Ammon's horn (tissue), 1 donor: Measurements from ENCODE around the gene GORASP2.

Experiments
- DNase-seq: peaks from one replicate; pipeline ENCODE4 v3.0.0-alpha.2; 2016; ENCODE audit warnings: low spot score

GORASP2 gene

GRCh38 chr2:170966648-170967396 lies 37.8 kb downstream of the GORASP2 start:
- no peak for DNase-seq

DNA sequence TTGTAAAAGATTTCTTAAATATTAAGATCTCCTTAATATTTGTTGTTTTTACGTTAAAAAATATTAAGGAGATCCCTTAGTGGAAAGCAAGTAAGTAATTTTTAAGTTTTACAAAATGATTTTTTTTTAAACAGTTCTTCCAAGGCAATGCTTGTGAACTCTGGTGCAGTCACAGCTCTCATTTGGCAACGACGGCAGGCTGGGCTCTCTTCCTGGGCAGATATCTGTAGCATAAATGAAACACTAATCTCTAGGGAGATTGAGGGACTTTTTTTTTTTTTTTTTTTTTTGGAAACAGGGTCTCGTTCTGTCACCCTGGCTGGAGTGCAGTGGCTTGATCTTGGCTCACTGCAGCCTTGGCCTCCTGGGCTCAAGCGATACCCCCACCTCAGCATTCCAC lies 38.5 kb downstream of the GORASP2 start:
- DNase-seq: no peak

- no peak for DNase-seq
Measured at GRCh38 chr2:170968205-170969003, 39.4 kb downstream of the GORASP2 start.

GRCh38 chr2:170969030-170969429 lies 40.0 kb downstream of the GORASP2 start:
- no peak for DNase-seq

DNA sequence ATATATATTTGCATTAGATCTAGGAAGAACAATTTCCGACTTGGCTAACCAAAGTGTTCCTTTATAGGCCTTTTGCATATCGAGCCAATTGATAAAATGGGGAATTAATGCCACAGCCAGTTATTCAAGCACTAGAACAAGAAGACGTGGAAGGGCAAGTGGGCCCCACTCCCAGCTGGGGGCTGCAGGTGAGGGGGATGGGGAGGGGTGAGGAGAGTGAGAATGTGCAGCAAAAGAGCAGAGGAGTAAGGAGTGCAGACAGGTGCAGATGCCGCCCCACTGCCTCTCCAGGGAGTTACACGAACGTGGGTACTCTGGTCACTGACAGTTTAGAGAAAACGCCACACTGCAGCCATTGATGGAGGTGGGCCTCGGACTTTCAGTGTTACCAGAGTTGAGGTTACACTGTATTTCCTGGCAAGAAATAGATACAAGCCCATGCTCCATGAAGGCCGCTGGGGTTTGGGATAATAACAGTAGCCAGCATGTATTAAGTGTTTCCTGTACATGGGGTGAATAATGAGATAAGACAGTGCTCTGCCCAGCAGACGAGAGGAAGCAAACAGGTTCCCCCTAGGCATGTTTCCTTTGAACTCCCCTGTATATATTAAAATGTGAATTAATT lies 40.9 kb downstream of the GORASP2 start:
- no peak for DNase-seq

DNA sequence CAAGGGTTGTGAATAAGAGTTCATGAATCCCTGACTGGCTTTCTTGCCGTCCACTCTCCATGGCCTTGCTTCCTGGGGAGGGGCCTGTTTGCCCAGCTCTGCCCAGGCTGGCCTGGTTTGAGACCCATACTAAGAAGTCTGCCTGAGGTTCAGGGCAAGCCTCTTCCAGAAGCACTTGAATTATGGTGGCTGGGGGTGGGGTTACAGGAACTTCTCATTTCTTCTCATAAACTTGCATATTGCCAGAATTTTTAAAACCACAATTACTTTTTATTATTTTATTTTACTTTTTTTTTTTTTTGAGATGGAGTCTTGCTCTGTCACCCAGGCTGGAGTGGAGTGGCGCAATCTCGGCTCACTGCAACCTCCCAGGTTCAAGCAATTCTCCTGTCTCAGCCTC lies 42.0 kb downstream of the GORASP2 start:
- no peak for DNase-seq

DNA sequence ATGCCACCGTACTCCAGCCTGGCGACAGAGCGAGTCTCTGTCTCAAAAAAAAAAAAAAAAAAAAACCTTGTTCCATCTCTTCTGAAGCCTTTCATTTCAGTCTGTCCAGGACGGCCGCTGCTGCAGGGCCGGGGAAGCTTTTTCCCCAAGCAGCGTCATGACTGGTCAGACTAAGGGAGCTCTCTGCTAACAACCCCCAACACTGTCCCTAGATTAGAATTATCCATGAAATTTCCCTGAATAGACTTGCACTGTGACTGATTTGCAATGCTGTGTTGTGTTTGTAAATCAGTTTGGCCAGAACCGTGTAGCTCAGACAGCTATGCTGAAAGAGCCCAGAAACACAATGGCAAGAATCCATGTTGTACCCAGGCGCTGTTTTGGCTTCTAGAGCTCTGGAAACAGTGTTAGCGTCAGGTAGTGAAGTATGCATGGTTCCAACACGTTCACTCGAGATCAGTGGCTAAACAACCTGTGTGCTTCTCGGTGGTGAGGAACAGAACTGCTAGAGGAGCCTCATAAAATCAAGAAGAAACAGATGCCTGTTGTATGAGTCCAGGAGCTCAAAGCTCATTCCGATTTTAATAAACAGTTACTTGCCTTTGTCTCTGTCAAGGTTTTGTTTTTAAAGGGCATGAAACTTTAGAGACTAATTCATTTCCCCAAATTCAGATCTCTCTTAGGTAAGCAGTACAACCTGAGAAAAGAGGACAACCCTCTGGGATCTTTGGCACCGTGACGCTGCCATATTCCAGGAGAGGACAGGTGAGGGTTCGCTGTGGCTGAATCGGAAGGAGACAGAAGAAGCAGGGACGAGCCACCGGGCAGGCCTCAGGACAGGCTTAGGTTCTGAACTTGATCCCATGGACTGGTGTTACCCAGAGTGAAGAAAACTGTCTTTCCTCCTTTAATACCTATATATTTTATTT lies 43.5 kb downstream of the GORASP2 start:
- DNase-seq: peak; percentile 10

- DNase-seq: no peak
Measured at GRCh38 chr2:170973225-170973491, 44.1 kb downstream of the GORASP2 start.

DNA sequence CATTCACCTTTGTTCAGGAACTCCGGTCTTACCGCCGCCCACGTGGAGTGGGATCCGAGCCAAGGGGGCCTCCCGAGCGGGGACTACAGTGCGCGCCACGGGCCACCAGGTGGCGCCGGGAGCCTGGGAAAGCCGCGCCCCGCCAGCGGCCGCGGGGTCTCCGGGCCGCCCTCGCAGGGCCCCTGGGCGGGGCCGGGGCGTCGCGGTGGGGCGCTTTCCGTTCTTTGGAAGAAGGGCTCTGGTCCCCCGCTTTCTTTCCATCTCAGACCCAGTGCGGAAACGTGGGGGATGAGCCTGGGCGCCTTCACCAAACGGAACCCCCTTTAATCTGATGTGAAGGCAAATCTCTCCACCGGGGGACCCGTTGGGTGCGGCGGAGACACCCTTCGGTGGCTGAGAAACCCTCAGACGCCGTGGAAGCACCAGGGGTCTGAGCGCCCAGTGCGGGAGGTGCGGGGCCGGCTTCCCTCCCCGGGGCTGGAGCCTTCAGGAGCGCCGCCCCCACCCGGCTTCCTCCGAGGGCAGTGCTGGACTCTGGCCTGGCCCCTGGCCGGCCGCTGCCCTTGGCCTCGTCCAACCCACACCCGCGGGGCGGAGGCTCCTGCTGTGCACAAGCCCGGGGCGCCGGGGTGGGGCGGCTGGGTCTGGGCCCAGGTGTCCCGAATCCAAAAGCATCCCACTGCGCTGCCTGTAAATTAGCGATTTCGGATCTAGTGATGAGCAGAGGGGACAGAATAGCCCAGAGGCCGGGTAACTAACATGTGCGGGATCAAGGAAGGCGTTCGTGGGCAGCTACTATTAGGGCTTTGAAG lies 44.6 kb downstream of the GORASP2 start:
- DNase-seq: peak; percentile 79

GRCh38 chr2:170974304-170974993 lies 45.4 kb downstream of the GORASP2 start:
- no peak for DNase-seq

DNA sequence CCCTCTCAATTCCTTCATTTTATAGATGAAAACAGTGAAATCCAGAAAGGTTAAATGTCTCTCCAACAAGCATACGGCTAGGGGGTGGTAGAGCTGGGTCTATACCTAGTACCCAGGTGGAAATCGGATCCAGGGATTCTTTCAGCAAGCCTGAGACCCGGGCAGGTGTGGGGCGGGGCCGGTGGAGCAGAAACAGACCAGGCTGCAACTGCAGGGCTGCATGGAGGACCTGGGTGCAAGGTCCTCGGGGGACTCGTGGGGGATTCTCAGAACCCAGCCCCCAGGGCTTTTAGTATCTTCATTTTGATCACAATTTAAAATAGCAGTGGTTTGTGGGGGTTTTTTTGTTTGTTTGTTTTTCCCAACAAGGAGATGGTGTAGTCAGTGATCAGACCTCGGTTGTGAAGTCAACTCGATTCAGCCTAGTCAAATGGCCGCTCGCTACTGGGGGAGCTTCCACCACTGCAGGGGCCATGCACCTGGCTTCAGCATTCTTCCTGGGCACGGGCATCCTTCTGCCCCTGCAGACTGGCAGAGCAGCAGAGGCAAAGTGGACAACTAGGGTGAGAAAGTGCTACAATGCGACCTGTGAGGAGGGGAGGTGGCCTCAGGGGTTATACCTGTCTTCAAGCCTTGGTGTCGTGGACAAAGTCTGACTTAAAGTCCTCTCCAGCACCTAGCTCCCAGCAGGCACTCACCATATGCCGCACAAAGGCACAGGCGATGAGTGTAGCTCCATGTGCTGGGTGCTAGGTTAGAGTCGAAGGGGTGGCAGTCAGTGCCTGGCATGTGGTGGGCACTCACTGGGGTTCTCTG lies 46.3 kb downstream of the GORASP2 start:
- DNase-seq: no peak

DNA sequence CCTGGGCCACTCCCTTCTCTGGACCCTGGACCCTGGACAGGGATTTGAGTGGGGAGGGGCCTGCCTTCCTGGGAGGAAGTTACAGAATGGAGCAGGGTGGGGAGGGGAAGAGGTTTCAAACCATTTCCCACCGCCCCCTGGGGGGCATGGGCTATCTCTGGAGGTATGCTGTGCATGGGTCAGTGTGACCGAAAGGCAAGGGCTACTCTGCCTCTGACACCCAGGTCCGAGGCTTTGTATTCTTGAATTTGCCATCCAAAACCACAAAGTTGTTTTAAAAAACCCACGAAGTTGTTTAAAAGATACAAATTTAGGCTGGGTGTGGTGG lies 46.9 kb downstream of the GORASP2 start:
- DNase-seq: no peak

- DNase-seq: no peak
Measured at GRCh38 chr2:170984079-170984478, 55.0 kb downstream of the GORASP2 start.

GRCh38 chr2:170985407-170985806 lies 56.4 kb downstream of the GORASP2 start:
- no peak for DNase-seq

GRCh38 chr2:170986566-170987258 lies 57.7 kb downstream of the GORASP2 start:
- no peak for DNase-seq

DNA sequence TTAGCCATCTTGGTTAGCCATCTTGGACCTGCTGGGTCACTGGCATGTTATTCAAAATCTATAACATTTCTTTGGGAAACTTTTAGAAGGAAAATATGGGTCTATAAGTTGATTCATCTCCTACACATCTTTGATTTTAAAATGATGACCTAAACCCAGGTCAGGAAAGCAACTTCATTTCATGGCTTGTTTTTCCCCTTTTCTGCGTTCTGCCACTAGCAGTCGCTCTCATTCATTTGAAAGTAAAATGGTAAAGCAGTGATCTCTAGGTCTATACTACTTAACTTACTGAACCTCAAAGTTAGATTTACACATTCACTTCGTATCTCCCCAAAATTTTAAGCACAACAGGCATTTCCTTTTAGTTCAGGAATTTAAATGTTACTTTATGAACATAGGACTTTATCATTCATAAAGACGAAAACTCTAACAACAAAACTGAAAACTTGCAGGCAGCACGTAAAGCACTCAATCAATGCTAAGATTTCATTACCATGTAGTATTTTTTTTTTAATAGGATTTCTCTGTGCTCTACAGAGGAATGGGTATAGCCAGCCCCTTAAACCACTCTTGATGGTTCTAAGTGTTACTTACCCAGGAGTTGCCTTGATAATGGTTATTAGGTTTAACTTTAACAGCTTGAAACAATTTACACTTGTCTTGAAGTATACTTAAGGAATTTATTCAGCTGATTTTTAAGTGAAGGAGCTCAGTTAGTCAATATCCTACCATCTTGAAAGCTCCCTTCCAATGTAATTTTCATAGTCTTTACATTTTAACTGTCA lies 62.5 kb downstream of the GORASP2 start:
- DNase-seq: no peak

GRCh38 chr2:170996316-170996715 lies 67.3 kb downstream of the GORASP2 start:
- DNase-seq: no peak

DNA sequence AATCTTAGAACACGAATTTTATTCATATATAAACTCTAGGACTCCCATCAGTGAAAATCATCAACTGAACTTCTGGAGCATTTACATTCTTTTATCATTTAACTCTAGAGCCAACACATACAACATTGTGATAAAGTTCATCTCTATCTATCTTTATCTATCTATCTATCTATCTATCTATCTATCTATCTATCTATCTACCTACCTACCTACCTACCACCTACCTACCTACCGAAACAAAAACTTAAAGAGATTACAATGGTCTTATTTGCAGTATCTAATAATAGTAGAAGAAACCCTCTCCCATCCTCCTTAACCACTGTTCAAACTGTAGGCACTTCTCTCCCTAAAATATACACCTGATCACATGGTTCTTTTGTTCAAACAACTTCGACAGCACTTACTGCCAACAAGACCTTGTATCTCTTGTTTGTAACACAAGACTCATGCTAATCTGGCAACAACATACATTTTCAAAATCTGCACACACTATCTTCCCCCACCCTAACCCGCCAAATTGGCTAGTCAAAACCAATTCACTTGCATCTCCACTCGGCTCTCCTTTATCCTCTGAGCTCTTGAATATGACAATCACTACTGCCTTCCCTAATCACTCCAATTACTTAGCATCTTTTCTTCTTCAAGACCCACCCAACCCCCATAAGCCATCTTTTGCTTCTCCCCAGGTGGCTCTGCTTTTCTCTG lies 69.0 kb downstream of the GORASP2 start:
- DNase-seq: no peak
